Sigmoid colon (tissue), 7 donors: Measurements from ENCODE around the gene ADARB2. TPM values are rescaled to one million over a fixed set of nuclear protein-coding genes. Genes with fewer than 3 reads are reported as not detected.

ENCODE experiments used
- DNase-seq: peaks from one replicate; pipeline ENCODE4 v3.0.0-alpha.2; 2019
- H3K27ac ChIP-seq, 4 donors: fragments of 200-600 bp; sonication (generic); one replicate each; pipeline ENCODE4 v1.5.1; 2016 to 2019; ENCODE audit warnings: mild to moderate bottlenecking in 1 of 4
- H3K27me3 ChIP-seq, 3 donors: fragments of 200-600 bp; sonication (generic); one replicate each; pipeline ENCODE4 v1.5.1; 2019; ENCODE audit warnings: mild to moderate bottlenecking in 1 of 3
- H3K36me3 ChIP-seq, 4 donors: fragments of 200-600 bp; sonication (generic); one replicate each; pipeline ENCODE4 v1.5.1; 2016 to 2019
- H3K4me1 ChIP-seq, 4 donors: fragments of 200-600 bp; sonication (generic); one replicate each; pipeline ENCODE4 v1.5.1; 2017 to 2019
- H3K4me3 ChIP-seq, 4 donors: fragments of 200-600 bp; sonication (generic); one replicate each; pipeline ENCODE4 v1.5.1; 2017 to 2019; ENCODE audit warnings: mild to moderate bottlenecking in 2 of 4, moderate library complexity in 1 of 4
- H3K9me3 ChIP-seq, 4 donors: fragments of 200-600 bp in 3 of 4; sonication (generic) in 3 of 4; one replicate each; pipeline versions ENCODE4 v1.5.1 to v1.6.1; 2013 to 2019
- CTCF ChIP-seq, 4 experiments: fragments of 450-650 bp in 3 of 4; fragments of 200-600 bp in 1 of 4; IDR thresholded peaks; one replicate each; pipeline ENCODE4 v1.5.1; 2016 to 2019; ENCODE audit warnings: antibody characterized with exemption in 4 of 4, mild to moderate bottlenecking in 3 of 4, moderate library complexity in 2 of 4
- EP300 ChIP-seq, 4 donors: sonication (generic); formaldehyde crosslinking; IDR thresholded peaks; one replicate each; pipeline ENCODE4 v1.6.1; 2017; ENCODE audit warnings: antibody characterized with exemption in 4 of 4
- POLR2A ChIP-seq, 2 donors: fragments of 450-650 bp; IDR thresholded peaks; one replicate each; pipeline ENCODE4 v1.6.1; 2016; ENCODE audit warnings: antibody characterized with exemption in 2 of 2, mild to moderate bottlenecking in 2 of 2, moderate library complexity in 2 of 2
- POLR2AphosphoS5 ChIP-seq, 4 donors: sonication (generic); formaldehyde crosslinking; IDR thresholded peaks; one replicate each; pipeline ENCODE4 v1.6.1; 2017; ENCODE audit warnings: antibody characterized with exemption in 4 of 4
- WGBS, 2 donors: extraction: QIAGEN DNeasy Blood & Tissue Kit; methylation state at CpG; one replicate each; pipeline ENCODE4 v1.1.7; 2013; 5-methylcytosine and 5-hydroxymethylcytosine counted together
- intact Hi-C: fragments of 100-400 bp; cut with DNase I; formaldehyde crosslinking; loops from one replicate; pipeline ENCODE4 v1.15.1; 2023
- polyA plus RNA-seq, 3 donors: library from polyadenylated mRNA; stranded (reverse); fragments of 200-250 nt; gene quantifications; one replicate each; pipeline ENCODE4 v1.2.3, GENCODE V29; 2013
- total RNA-seq, 4 donors: library from RNA; depleted of rRNA; stranded (reverse); fragments of >200 nt; gene quantifications; one replicate each; pipeline ENCODE4 v1.1.0, GENCODE V29; 2016
- donor health status: healthy with polysubstance abuse.
- donor health status: Bipolar disorder and iron deficiency.
- donor health status: healthy.

ADARB2 gene
- total and polyA plus RNA-seq, 7 donors = 0.60 to 5.9 (median 3.5) TPM; not detected in 1

GRCh38 chr10:1629326-1630198, 107.8 kb downstream of the ADARB2 start:
- H3K36me3 ChIP-seq = no peaks in the 10 kb centered on the region
- H3K27me3 ChIP-seq = peaks cover 0 to 4% (median 0%) of the 10 kb centered on the region in 3 donors
- intact Hi-C loops = no loop called here
- peak; percentile 50 for DNase-seq
- no peak overlapping the region for H3K27ac ChIP-seq
- no peak overlapping the region for H3K4me3 ChIP-seq
- no peaks in the 10 kb centered on the region for H3K4me1 ChIP-seq
- TF ChIP-seq POLR2AphosphoS5 (IDR thresholded peaks at IDR 0.05) (no peak), CTCF (IDR thresholded peaks at IDR 0.05) (no peak), EP300 (IDR thresholded peaks at IDR 0.05) (no peak), POLR2A (IDR thresholded peaks at IDR 0.05) (no peak)
- peaks cover 0 to 4% (median 0%) of the 10 kb centered on the region in 4 donors for H3K9me3 ChIP-seq
- WGBS, 2 donors = 67% methylated on average over 18 of the region's 18 CpGs

GRCh38 chr10:1628757-1629156, 108.6 kb downstream of the ADARB2 start:
- Histone ChIP-seq H3K4me1 (no peaks in the 10 kb centered on the region), H3K9me3 (peaks cover 0 to 4% (median 0%) of the 10 kb centered on the region in 4 donors), H3K36me3 (no peaks in the 10 kb centered on the region), H3K27me3 (no peaks in the 10 kb centered on the region), H3K4me3 (no peak overlapping the region), H3K27ac (no peak overlapping the region)
- peak; percentile 27 for DNase-seq
- intact Hi-C loops = no loop called here
- TF ChIP-seq CTCF (IDR thresholded peaks at IDR 0.05) (no peak), EP300 (IDR thresholded peaks at IDR 0.05) (no peak), POLR2A (IDR thresholded peaks at IDR 0.05) (no peak), POLR2AphosphoS5 (IDR thresholded peaks at IDR 0.05) (no peak)
- 89% methylated on average over 14 of the region's 14 CpGs for WGBS, 2 donors

- Histone ChIP-seq H3K9me3 (peaks cover 0 to 4% (median 0%) of the 10 kb centered on the region in 4 donors), H3K27ac (no peak overlapping the region), H3K4me1 (no peaks in the 10 kb centered on the region), H3K4me3 (no peak overlapping the region), H3K36me3 (no peaks in the 10 kb centered on the region), H3K27me3 (no peaks in the 10 kb centered on the region)
- intact Hi-C loops = no loop called here
- TF ChIP-seq POLR2AphosphoS5 (IDR thresholded peaks at IDR 0.05) (no peak), EP300 (IDR thresholded peaks at IDR 0.05) (no peak), POLR2A (IDR thresholded peaks at IDR 0.05) (no peak), CTCF (IDR thresholded peaks at IDR 0.05) (no peak)
- 83 to 84% methylated on average over 14 of the region's 14 CpGs for WGBS, 2 donors
- DNase-seq = no peak
These were observed 109.4 kb downstream of the ADARB2 start for GRCh38 chr10:1627945-1628344.

- intact Hi-C loops = no loop called here
- Histone ChIP-seq H3K36me3 (no peaks in the 10 kb centered on the region), H3K4me1 (no peaks in the 10 kb centered on the region), H3K4me3 (no peak overlapping the region), H3K9me3 (peaks cover 0 to 2% (median 0%) of the 10 kb centered on the region in 4 donors), H3K27me3 (no peaks in the 10 kb centered on the region), H3K27ac (no peak overlapping the region)
- DNase-seq = peak; percentile 33
- 88 to 90% methylated on average over 16 of the region's 16 CpGs for WGBS, 2 donors
- TF ChIP-seq POLR2A (IDR thresholded peaks at IDR 0.05) (no peak), CTCF (IDR thresholded peaks at IDR 0.05) (no peak), POLR2AphosphoS5 (IDR thresholded peaks at IDR 0.05) (no peak), EP300 (IDR thresholded peaks at IDR 0.05) (no peak)
These were observed 110.5 kb downstream of the ADARB2 start for GRCh38 chr10:1626835-1627234.
